ENCODE data around the gene CALML5. TPM values are rescaled to one million over a fixed set of nuclear protein-coding genes. Genes with fewer than 3 reads are reported as not detected.

Gene CALML5
- total RNA-seq, 1 experiment from 2014 or later: not detected

DNA sequence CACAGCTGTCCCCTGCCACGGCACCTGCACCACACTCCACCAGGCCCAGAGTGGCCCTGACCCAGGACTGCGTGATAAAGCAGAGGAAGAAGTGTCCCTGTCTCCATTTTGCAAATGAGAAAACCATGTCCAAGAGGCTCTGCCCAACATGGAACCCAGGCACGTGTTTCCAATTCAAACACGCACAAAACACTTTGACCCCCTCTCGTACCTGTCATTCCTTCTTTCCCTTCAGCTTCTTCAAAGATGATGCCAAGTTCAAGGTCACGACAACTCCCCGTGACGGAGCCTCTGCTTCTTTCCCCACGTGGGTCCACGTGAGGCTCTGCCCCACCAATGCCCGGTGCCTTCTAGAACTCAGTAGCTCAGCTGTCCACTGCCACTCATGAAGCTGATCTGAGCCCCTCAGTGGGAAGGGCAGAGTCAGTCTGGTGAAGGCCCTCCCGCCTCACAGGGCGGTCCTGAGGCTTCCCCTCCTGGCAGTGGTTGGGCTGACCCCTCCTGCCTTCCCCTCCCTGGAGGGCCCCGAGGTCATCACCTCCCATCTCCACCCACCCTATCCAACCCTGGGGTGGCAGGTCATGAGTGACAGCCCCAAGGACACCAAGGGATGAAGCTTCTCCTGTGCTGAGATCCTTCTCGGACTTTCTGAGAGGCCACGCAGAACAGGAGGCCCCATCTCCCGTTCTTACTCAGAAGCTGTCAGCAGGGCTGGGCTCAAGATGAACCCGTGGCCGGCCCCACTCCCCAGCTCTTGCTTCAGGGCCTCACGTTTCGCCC is 19.0 kb downstream of the CALML5 start:
- no peak overlapping the region for H3K27ac Mint-ChIP-seq (ENCODE audit: low read depth, unreplicated experiment)
- CTCF ChIA-PET: interaction anchor here (0.6 to 1.0 kb wide), 2 partner anchors 107 to 146 kb away, joined by 3 read pairs; no protein-coding TSS in a partner anchor
- TF ChIP-seq, protein P1, sequence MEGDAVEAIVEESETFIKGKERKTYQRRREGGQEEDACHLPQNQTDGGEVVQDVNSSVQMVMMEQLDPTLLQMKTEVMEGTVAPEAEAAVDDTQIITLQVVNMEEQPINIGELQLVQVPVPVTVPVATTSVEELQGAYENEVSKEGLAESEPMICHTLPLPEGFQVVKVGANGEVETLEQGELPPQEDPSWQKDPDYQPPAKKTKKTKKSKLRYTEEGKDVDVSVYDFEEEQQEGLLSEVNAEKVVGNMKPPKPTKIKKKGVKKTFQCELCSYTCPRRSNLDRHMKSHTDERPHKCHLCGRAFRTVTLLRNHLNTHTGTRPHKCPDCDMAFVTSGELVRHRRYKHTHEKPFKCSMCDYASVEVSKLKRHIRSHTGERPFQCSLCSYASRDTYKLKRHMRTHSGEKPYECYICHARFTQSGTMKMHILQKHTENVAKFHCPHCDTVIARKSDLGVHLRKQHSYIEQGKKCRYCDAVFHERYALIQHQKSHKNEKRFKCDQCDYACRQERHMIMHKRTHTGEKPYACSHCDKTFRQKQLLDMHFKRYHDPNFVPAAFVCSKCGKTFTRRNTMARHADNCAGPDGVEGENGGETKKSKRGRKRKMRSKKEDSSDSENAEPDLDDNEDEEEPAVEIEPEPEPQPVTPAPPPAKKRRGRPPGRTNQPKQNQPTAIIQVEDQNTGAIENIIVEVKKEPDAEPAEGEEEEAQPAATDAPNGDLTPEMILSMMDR (IDR thresholded peaks at IDR 0.05; ENCODE audit: unreplicated experiment): no peak

DNA sequence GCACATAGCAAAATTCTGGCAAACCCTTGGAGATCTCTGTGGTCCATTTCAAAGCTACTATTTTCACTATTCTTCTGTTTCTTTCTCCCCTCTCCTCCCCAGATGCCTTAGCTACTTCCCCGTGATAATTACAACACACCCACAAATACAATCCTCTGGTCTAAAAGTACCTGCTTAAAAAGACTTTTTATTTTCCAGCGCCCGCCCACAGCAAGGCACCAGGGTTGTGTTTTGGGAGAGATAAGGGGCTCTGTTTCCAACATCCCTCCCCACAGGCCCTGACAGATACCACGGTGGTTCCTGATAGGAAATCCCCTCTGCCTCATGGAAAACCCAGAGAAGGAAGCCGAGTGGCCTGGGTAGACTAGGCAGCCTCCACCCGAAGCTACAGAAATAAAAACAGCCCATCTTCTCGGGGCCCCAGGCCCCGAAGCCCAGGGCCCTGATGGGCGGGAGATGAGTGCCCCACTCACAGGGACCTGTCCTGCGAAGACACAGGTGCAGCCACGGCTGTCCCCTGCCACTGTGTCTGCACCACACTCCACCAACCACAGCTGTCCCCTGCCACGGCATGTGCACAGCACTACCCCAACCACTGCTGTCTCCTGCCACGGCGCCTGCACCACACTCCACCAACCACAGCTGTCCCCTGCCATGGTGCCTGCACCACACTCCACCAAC is 19.7 kb downstream of the CALML5 start:
- H3K36me3 Mint-ChIP-seq (ENCODE audit: insufficient read depth, unreplicated experiment): no peaks in the 10 kb centered on the region
- no peak overlapping the region for H3K27ac Mint-ChIP-seq (ENCODE audit: low read depth, unreplicated experiment)
- no peaks in the 10 kb centered on the region for H3K4me1 Mint-ChIP-seq (ENCODE audit: insufficient read depth, unreplicated experiment)
- POLR2A ChIA-PET: no interaction called here
- no peak overlapping the region for H3K4me3 Mint-ChIP-seq (ENCODE audit: unreplicated experiment)
- H3K9me3 Mint-ChIP-seq (ENCODE audit: unreplicated experiment): no peaks in the 10 kb centered on the region
- no TSS peak for BruUV-seq (replicated peaks)
- TF ChIP-seq, protein P1 (IDR thresholded peaks at IDR 0.05; ENCODE audit: unreplicated experiment): no peak
- intact Hi-C loops (cut with micrococcal nuclease): no loop called here
- H3K27me3 Mint-ChIP-seq (ENCODE audit: insufficient read depth, unreplicated experiment): no peaks in the 10 kb centered on the region
- no peak for DNase-seq (ENCODE audit: unreplicated experiment)
- CTCF ChIA-PET: interaction anchor here (0.6 to 1.0 kb wide), 2 partner anchors 108 to 146 kb away, joined by 3 read pairs; no protein-coding TSS in a partner anchor

More for the DNA sequence above, 19.0 kb downstream of the CALML5 start:
- intact Hi-C loops (cut with micrococcal nuclease): no loop called here
- Mint-ChIP-seq H3K27me3 (ENCODE audit: insufficient read depth, unreplicated experiment) (no peaks in the 10 kb centered on the region), H3K36me3 (ENCODE audit: insufficient read depth, unreplicated experiment) (no peaks in the 10 kb centered on the region), H3K4me1 (ENCODE audit: insufficient read depth, unreplicated experiment) (no peaks in the 10 kb centered on the region), H3K9me3 (ENCODE audit: unreplicated experiment) (no peaks in the 10 kb centered on the region), H3K4me3 (ENCODE audit: unreplicated experiment) (no peak overlapping the region)
- POLR2A ChIA-PET: no interaction called here
- DNase-seq (ENCODE audit: unreplicated experiment): no peak
- no TSS peak for BruUV-seq (replicated peaks)

DNA sequence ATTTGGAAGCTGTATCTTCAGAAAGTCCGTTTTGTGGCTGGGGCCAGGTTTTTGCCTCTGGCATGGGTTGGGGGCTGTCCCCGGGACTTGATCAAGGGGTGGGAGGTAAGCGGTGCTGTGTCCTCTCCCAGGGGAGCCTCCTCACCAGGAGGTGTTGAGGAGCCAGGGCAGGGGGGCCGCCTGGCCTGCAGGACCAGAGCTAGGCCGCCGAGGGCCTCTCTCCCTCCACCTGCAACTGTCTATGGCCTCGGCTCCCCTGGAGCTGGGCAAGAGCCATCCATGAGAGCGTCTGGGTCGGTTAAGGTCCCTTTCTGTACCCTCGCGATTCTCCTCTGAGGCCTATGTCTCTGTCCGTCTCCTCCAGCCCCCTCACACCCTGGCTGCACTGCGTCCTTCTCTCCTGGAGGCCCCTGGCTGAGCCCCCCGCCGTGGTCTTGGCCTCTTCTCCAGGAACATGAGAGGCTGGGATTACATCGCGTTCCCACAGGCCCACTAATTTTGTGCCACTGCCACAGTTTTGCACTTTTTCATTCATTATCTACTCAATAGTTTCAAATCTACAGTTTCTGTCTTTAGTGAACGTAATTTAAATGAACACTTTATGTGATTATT is 20.6 kb downstream of the CALML5 start:
- no peak for DNase-seq (ENCODE audit: unreplicated experiment)
- intact Hi-C loops (cut with micrococcal nuclease): no loop called here
- no peak overlapping the region for H3K27ac Mint-ChIP-seq (ENCODE audit: low read depth, unreplicated experiment)
- H3K27me3 Mint-ChIP-seq (ENCODE audit: insufficient read depth, unreplicated experiment): no peaks in the 10 kb centered on the region
- H3K4me3 Mint-ChIP-seq (ENCODE audit: unreplicated experiment): no peak overlapping the region
- no TSS peak for BruUV-seq (replicated peaks)
- ChIA-PET CTCF (no interaction called here), POLR2A (interaction anchor here (3.0 kb wide), 1 partner anchor 11 kb away, joined by 13 read pairs; no protein-coding TSS in a partner anchor)
- H3K9me3 Mint-ChIP-seq (ENCODE audit: unreplicated experiment): no peaks in the 10 kb centered on the region
- H3K4me1 Mint-ChIP-seq (ENCODE audit: insufficient read depth, unreplicated experiment): no peaks in the 10 kb centered on the region
- TF ChIP-seq, protein P1 (IDR thresholded peaks at IDR 0.05; ENCODE audit: unreplicated experiment): no peak
- no peaks in the 10 kb centered on the region for H3K36me3 Mint-ChIP-seq (ENCODE audit: insufficient read depth, unreplicated experiment)

Measured in MCF 10A (cell line).